ENCODE results near the gene ABHD6. TPM values are rescaled to one million over a fixed set of nuclear protein-coding genes. Genes with fewer than 3 reads are reported as not detected.

The ABHD6 gene
- total and polyA plus RNA-seq, 11 donors: 2.9 to 14.6 (median 6.9) TPM

DNA sequence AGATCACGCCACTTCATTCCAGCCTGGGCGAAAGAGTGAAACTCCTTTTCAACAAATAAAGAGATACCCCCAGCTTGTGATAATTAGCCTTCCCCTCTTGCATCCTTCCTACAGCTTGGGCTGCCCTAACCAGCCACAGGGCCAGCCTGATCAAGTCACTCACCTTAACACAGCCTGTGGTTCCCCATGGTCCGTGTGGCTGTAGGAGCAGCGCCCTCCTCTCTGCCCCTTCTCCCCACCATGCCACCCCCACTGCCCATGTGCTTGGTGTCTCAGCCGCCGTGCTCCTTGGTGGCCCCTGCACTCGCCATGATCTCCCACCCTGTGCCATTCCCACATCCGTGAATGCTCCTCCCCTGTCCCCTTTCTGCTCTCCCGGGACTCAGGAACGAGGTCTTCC lies 55.3 kb downstream of the ABHD6 start:
- ATAC-seq: no peak
- DNase-seq: no peak
- no peak overlapping the region for H3K27ac ChIP-seq
- H3K9me3 ChIP-seq: peaks cover 0 to 8% (median 0%) of the 10 kb centered on the region in 12 donors
- peaks cover 0 to 11% (median 4%) of the 10 kb centered on the region in 9 donors for H3K36me3 ChIP-seq
- no peaks in the 10 kb centered on the region for H3K27me3 ChIP-seq
- no peak overlapping the region for H3K4me3 ChIP-seq
- intact Hi-C loops (cut with DNase I): loop anchor here in 1 of 10 donors (10.0 kb wide), 1 partner anchor 48 kb away; no protein-coding TSS in a partner anchor
- no peaks in the 10 kb centered on the region for H3K4me1 ChIP-seq
- TF ChIP-seq POLR2A (IDR thresholded peaks at IDR 0.05): no peak
- TF ChIP-seq, protein P1, sequence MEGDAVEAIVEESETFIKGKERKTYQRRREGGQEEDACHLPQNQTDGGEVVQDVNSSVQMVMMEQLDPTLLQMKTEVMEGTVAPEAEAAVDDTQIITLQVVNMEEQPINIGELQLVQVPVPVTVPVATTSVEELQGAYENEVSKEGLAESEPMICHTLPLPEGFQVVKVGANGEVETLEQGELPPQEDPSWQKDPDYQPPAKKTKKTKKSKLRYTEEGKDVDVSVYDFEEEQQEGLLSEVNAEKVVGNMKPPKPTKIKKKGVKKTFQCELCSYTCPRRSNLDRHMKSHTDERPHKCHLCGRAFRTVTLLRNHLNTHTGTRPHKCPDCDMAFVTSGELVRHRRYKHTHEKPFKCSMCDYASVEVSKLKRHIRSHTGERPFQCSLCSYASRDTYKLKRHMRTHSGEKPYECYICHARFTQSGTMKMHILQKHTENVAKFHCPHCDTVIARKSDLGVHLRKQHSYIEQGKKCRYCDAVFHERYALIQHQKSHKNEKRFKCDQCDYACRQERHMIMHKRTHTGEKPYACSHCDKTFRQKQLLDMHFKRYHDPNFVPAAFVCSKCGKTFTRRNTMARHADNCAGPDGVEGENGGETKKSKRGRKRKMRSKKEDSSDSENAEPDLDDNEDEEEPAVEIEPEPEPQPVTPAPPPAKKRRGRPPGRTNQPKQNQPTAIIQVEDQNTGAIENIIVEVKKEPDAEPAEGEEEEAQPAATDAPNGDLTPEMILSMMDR (IDR thresholded peaks at IDR 0.05): no peak
- WGBS, 4 donors: 80 to 94% (median 87%) methylated on average over 10 of the region's 10 CpGs

DNA sequence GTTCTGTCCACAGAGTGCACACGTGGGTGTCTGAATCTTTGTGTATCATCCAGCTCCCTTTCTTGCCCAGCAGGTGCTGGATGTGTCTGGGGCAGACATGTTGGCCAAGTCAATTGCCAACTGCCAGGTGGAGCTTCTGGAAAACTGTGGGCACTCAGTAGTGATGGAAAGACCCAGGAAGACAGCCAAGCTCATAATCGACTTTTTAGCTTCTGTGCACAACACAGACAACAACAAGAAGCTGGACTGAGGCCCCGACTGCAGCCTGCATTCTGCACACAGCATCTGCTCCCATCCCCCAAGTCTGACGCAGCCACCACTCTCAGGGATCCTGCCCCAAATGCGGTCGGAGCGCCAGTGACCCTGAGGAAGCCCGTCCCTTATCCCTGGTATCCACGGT lies 55.9 kb downstream of the ABHD6 start:
- Histone ChIP-seq H3K4me1 (no peaks in the 10 kb centered on the region), H3K4me3 (no peak overlapping the region), H3K27ac (no peak overlapping the region), H3K36me3 (peaks cover 0 to 5% (median 0%) of the 10 kb centered on the region in 9 donors), H3K9me3 (peaks cover 0 to 8% (median 0%) of the 10 kb centered on the region in 12 donors), H3K27me3 (no peaks in the 10 kb centered on the region)
- WGBS, 4 donors: 76 to 80% (median 78%) methylated on average over 7 to 9 of the region's 9 CpGs
- intact Hi-C loops (cut with DNase I): loop anchor here in 1 of 10 donors (10.0 kb wide), 1 partner anchor 49 kb away; no protein-coding TSS in a partner anchor
- ATAC-seq (no peak), DNase-seq (no peak)
- TF ChIP-seq, protein P1 (IDR thresholded peaks at IDR 0.05): no peak
- no peak for TF ChIP-seq POLR2A (IDR thresholded peaks at IDR 0.05)

DNA sequence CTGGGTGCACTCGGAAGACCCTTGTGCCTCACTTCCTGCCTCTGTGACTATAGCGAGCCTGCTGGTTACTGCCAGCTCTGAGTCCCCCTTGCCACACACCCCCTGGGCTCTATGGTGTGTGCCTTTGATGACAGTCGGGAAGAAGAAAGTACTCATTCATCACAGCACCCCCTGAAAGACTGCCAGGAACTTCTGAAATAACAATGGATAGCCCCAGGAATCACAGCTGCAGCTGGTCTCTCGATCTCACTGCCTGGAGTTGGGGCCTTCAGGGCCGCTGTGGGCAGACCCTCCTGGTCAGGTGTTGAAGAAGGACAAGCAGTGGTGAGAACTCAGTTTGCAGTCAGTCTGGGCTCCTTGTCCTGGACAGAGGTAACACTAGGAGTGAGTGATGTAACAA lies 58.7 kb downstream of the ABHD6 start:
- TF ChIP-seq POLR2A (IDR thresholded peaks at IDR 0.05): no peak
- TF ChIP-seq, protein P1 (IDR thresholded peaks at IDR 0.05): no peak
- peaks cover 0 to 4% (median 0%) of the 10 kb centered on the region in 9 donors for H3K36me3 ChIP-seq
- H3K27me3 ChIP-seq: no peaks in the 10 kb centered on the region
- peaks cover 0 to 8% (median 0%) of the 10 kb centered on the region in 12 donors for H3K9me3 ChIP-seq
- intact Hi-C loops (cut with DNase I): loop anchor here in 5 of 10 donors (5.0 to 10.0 kb wide), 4 partner anchors 44 to 109 kb away; partner anchors contain the start of gene ABHD6 (in 3 of the 5)
- ATAC-seq (no peak), DNase-seq (no peak)
- peaks cover 0 to 2% (median 0%) of the 10 kb centered on the region in 12 donors for H3K4me1 ChIP-seq
- no peak overlapping the region for H3K27ac ChIP-seq
- WGBS, 4 donors: 63 to 81% (median 75%) methylated on average over 5 of the region's 5 CpGs
- H3K4me3 ChIP-seq: no peak overlapping the region

DNA sequence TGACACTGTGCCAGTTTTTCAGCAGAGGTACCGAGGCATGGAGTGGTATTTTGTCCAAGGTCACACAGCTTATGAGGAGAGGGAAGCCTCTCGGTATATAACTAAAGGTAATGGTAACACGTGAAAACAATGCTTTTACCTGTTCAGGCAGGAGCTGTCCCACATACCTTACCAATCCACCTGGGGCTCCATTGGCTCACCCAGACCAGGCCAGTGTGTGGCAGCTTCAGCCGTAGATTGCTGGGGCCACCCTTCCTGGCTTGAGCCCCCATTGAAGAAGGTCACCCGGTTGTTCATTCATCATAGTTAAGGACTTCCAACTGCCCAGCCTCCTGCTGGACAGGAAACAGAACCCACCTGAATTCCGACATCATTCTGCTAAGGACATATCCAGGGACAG lies 59.3 kb downstream of the ABHD6 start:
- H3K27me3 ChIP-seq: no peaks in the 10 kb centered on the region
- no peak for ATAC-seq
- WGBS, 4 donors: 62 to 74% (median 64%) methylated on average over 4 to 6 of the region's 6 CpGs

More for the DNA sequence above, 59.3 kb downstream of the ABHD6 start:
- intact Hi-C loops (cut with DNase I): loop anchor here in 5 of 10 donors (5.0 to 10.0 kb wide), 4 partner anchors 45 to 110 kb away; partner anchors contain the start of gene ABHD6 (in 3 of the 5)
- no peak for DNase-seq
- Histone ChIP-seq H3K27ac (no peak overlapping the region), H3K4me1 (peaks cover 0 to 2% (median 0%) of the 10 kb centered on the region in 12 donors), H3K36me3 (peaks cover 0 to 4% (median 0%) of the 10 kb centered on the region in 9 donors), H3K9me3 (peaks cover 0 to 8% (median 0%) of the 10 kb centered on the region in 12 donors), H3K4me3 (no peak overlapping the region)
- TF ChIP-seq POLR2A (IDR thresholded peaks at IDR 0.05): no peak
- TF ChIP-seq, protein P1 (IDR thresholded peaks at IDR 0.05): no peak
